ENCODE measurements around the gene ITGB7. TPM values are rescaled to one million over a fixed set of nuclear protein-coding genes. Genes with fewer than 3 reads are reported as not detected.

The ITGB7 gene
- total RNA-seq, result not detected

GRCh38 chr12:53207042-53207441, at the start of gene ITGB7:
TSS of gene ITGB7 (minus strand) at chr12:53207251. CDS start at chr12:53200443, 6,808 bp downstream.

DNA sequence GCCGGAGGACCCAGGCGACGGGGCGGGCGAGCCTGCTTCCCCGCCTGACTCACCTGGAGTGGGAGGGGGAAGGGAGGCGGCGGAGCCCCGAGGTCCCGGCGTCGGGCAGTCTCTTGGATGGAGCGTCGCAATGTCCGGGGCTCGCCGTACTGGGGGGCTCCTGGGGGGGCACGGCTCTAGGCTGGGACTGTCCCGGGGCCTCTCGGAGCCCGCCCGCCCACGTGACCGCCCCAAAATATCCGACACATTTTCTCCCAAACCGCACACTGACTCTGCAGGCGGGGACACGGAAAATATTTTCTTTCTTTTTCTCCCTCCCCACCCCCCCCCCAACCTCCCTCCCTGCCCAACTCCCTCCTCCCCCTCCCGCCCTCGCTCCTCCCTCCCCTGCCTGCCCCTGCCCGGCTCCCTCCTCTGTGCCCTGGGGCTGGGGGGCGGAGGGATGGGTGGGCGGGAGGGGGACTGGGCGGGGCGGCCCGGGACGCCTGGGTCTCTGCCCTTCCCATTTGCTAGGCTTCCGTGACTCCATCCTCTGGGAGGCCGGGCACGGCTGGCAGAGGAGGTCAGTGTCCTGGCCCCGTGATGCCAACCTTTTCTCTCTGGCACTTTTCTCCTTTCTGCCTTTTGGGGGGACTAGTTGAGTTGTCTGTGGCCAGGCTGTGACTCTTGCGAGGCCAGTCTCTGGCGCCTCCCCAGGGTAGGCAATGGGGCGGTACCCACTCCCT, 25.0 kb upstream of the ITGB7 start, which contains the start of gene RARG:
Gene RARG (minus strand): TSS at position 289 of the 725 bp plus-strand sequence. CDS start 4,664 bp downstream, outside the sequence.

GRCh38 chr12:53180220-53180930, 26.7 kb downstream of the ITGB7 start, which contains the start of the genes CSAD and ZNF740:
TSS of gene CSAD (minus strand) at chr12:53180925. CDS start at chr12:53173470, 7,455 bp downstream.
TSS of gene ZNF740 (plus strand) at chr12:53180722. CDS start at chr12:53181984, 1,262 bp downstream.

Small RNA genes within 50 kb of the gene (small RNA-seq; reads per million reads assigned to genes)
- not detected for gene HIGD1AP1 (ENCODE audit: low replicate concordance)

Other genes starting within 250 kb of the ITGB7 start
- 763 TPM for gene EIF4B, start 200.8 kb downstream of the ITGB7 start, total RNA-seq
- gene TNS2, start 157.2 kb downstream of the ITGB7 start, total RNA-seq, result 31.6 TPM
- 24.1 TPM for gene SPRYD3, start 127.9 kb downstream of the ITGB7 start, total RNA-seq
- 3.8 TPM for gene IGFBP6, start 109.6 kb downstream of the ITGB7 start, total RNA-seq
- not detected for gene SOAT2, start 103.8 kb downstream of the ITGB7 start, total RNA-seq
- gene ZNF740, start 26.5 kb downstream of the ITGB7 start, total RNA-seq, result 23.2 TPM
- 52.9 TPM for gene CSAD, start 26.3 kb downstream of the ITGB7 start, total RNA-seq
- gene RARG, start 25.0 kb upstream of the ITGB7 start, total RNA-seq, result 5.0 TPM
- gene ESPL1, start 61.0 kb upstream of the ITGB7 start, total RNA-seq, result 2.8 TPM
- 432 TPM for gene PFDN5, start 88.3 kb upstream of the ITGB7 start, total RNA-seq
- 46.3 TPM for gene MYG1, start 92.4 kb upstream of the ITGB7 start, total RNA-seq
- 38.8 TPM for gene AAAS, start 114.4 kb upstream of the ITGB7 start, total RNA-seq
- gene SP7, start 129.1 kb upstream of the ITGB7 start, total RNA-seq, result 0.31 TPM
- 23.5 TPM for gene SP1, start 172.9 kb upstream of the ITGB7 start, total RNA-seq
- gene AMHR2, start 216.6 kb upstream of the ITGB7 start, total RNA-seq, result not detected
- gene PRR13, start 234.5 kb upstream of the ITGB7 start, total RNA-seq, result 6.6 TPM
- gene PCBP2, start 244.9 kb upstream of the ITGB7 start, total RNA-seq, result 324 TPM